ENCODE measurements around the gene SZT2. TPM values are rescaled to one million over a fixed set of nuclear protein-coding genes. Genes with fewer than 3 reads are reported as not detected.

Gene SZT2
- total RNA-seq, 1 experiment from 2014 or later, result 77.3 TPM

DNA sequence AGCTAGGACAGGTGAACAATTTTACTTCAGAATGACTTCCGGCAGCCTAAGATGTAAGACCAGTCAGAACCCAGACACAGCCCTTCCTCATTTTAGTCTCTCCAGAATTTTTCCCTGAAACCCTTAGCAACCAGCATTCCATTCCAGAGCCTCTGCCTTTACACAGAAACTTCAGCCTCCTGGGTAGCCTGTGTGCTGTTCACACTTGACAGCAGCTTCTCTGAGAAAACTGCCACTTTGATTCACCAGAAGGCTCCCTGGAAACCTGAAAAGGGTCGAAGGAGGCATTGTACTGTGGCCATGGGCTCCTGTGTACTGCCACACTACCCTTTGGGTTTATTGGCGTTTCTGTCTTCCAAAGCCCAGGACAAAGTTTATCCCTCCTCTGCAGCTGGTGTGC lies 46.7 kb downstream of the SZT2 start:
- Mint-ChIP-seq H3K27me3 (ENCODE audit: unreplicated experiment) (no peaks in the 10 kb centered on the region), H3K36me3 (ENCODE audit: insufficient read depth, unreplicated experiment) (peaks cover 44% of the 10 kb centered on the region), H3K4me1 (ENCODE audit: low read depth, unreplicated experiment) (no peaks in the 10 kb centered on the region), H3K27ac (ENCODE audit: unreplicated experiment) (no peak overlapping the region), H3K4me3 (ENCODE audit: low read depth, unreplicated experiment) (no peak overlapping the region), H3K9me3 (ENCODE audit: low read depth, unreplicated experiment) (no peaks in the 10 kb centered on the region)
- DNase-seq, result no peak
- TF ChIP-seq, protein P1, sequence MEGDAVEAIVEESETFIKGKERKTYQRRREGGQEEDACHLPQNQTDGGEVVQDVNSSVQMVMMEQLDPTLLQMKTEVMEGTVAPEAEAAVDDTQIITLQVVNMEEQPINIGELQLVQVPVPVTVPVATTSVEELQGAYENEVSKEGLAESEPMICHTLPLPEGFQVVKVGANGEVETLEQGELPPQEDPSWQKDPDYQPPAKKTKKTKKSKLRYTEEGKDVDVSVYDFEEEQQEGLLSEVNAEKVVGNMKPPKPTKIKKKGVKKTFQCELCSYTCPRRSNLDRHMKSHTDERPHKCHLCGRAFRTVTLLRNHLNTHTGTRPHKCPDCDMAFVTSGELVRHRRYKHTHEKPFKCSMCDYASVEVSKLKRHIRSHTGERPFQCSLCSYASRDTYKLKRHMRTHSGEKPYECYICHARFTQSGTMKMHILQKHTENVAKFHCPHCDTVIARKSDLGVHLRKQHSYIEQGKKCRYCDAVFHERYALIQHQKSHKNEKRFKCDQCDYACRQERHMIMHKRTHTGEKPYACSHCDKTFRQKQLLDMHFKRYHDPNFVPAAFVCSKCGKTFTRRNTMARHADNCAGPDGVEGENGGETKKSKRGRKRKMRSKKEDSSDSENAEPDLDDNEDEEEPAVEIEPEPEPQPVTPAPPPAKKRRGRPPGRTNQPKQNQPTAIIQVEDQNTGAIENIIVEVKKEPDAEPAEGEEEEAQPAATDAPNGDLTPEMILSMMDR (IDR thresholded peaks at IDR 0.05; ENCODE audit: unreplicated experiment), result no peak
- no TSS peak for BruUV-seq (replicated peaks)
- CTCF ChIA-PET, result no interaction called here
- intact Hi-C loops (cut with micrococcal nuclease; ENCODE audit: unreplicated experiment), result no loop called here

DNA sequence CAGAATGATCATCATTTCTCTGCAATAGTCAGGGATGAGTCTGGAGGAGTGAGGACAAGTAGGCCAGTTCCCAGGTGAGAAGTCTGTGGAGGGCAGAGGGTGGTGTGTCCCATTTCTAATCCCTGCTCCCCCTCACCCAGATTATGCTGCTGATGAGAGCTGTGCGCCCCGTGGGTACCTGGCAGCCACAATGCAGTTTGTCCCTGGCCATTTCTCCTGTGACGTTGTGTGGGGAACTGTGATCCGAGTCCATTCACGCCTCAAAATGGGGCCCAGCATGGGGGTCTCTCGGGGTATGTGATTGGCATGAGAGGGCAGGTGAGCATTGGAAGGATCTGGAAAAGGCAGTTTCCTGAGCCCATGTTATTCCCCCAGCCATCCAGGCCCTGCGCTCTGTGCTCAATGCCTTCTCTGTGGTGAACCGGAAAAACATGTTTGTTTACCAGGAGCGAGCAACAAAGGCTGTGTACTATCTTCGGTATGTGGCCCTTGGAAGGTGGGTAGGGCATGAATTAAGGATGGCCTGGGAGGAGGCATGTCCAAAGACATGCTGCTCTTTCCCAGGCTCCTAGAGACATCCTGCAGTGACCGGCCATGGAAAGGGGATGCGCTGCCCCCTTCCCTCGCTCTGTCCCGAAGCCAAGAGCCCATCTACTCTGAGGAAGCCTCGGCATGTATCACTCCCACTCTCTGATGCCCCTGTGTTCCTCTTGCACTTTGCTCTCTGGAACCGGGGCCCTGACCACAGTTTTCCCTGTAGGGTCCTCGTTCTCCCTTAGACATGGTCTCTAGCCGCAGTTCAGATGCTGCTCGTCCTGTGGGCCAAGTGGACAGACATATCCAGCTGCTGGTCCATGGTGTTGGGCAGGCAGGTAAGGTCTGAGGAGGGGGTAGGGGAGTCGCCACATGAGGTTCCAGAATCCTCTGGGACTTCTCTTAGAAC lies 47.6 kb downstream of the SZT2 start:
- Mint-ChIP-seq H3K9me3 (ENCODE audit: low read depth, unreplicated experiment) (no peaks in the 10 kb centered on the region), H3K27me3 (ENCODE audit: unreplicated experiment) (no peaks in the 10 kb centered on the region), H3K4me1 (ENCODE audit: low read depth, unreplicated experiment) (no peaks in the 10 kb centered on the region), H3K27ac (ENCODE audit: unreplicated experiment) (no peak overlapping the region), H3K4me3 (ENCODE audit: low read depth, unreplicated experiment) (no peak overlapping the region), H3K36me3 (ENCODE audit: insufficient read depth, unreplicated experiment) (peaks cover 44% of the 10 kb centered on the region)
- CTCF ChIA-PET, result no interaction called here
- no peak for DNase-seq
- TF ChIP-seq, protein P1 (IDR thresholded peaks at IDR 0.05; ENCODE audit: unreplicated experiment), result no peak
- intact Hi-C loops (cut with micrococcal nuclease; ENCODE audit: unreplicated experiment), result no loop called here
- no TSS peak for BruUV-seq (replicated peaks)

DNA sequence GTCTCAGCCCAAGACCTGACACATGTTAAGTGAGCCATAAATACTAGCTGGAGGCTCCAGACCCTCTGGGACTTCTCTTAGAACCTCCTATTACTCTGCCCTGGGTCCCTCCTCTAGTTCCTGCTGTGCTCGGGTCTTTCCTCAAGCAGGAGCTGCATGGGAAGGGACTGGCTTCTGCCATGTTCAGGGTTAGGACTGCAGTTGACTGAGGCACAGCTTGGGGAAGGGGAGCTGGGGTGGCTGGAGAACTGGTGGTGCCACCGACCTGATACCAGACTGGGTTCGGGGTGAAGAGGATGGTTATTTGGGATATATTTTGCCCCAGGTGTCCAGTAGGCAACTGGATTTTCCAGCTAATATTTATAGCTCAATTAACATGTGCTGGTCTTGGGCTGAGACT lies 48.3 kb downstream of the SZT2 start:
- Mint-ChIP-seq H3K4me1 (ENCODE audit: low read depth, unreplicated experiment) (no peaks in the 10 kb centered on the region), H3K4me3 (ENCODE audit: low read depth, unreplicated experiment) (no peak overlapping the region), H3K9me3 (ENCODE audit: low read depth, unreplicated experiment) (no peaks in the 10 kb centered on the region), H3K36me3 (ENCODE audit: insufficient read depth, unreplicated experiment) (peaks cover 44% of the 10 kb centered on the region), H3K27ac (ENCODE audit: unreplicated experiment) (no peak overlapping the region), H3K27me3 (ENCODE audit: unreplicated experiment) (no peaks in the 10 kb centered on the region)
- CTCF ChIA-PET, result no interaction called here
- TF ChIP-seq, protein P1 (IDR thresholded peaks at IDR 0.05; ENCODE audit: unreplicated experiment), result no peak
- intact Hi-C loops (cut with micrococcal nuclease; ENCODE audit: unreplicated experiment), result no loop called here
- BruUV-seq (replicated peaks), result no TSS peak
- no peak for DNase-seq

DNA sequence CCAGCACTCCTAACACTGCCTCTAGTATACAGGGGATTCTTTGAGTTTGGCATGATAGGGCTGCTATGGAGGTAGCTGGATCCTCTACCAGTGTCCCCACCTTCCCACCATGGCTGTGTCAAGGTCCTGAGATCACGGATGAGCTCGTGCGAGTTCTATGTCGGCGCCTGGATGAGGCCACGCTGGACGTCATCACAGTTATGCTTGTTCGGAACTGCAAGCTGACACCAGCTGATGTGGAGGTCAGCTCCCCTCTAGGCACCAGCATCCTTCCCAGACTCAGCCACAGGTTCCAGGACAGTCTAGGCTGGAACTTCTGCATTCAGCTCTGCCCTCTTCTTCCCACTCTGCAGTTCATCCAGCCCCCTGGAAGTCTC lies 48.9 kb downstream of the SZT2 start:
- TF ChIP-seq, protein P1 (IDR thresholded peaks at IDR 0.05; ENCODE audit: unreplicated experiment), result no peak
- no peak overlapping the region for H3K27ac Mint-ChIP-seq (ENCODE audit: unreplicated experiment)
- no peak for DNase-seq
- no peaks in the 10 kb centered on the region for H3K9me3 Mint-ChIP-seq (ENCODE audit: low read depth, unreplicated experiment)
- no peaks in the 10 kb centered on the region for H3K4me1 Mint-ChIP-seq (ENCODE audit: low read depth, unreplicated experiment)
- CTCF ChIA-PET, result no interaction called here
- no peak overlapping the region for H3K4me3 Mint-ChIP-seq (ENCODE audit: low read depth, unreplicated experiment)
- H3K27me3 Mint-ChIP-seq (ENCODE audit: unreplicated experiment), result no peaks in the 10 kb centered on the region
- intact Hi-C loops (cut with micrococcal nuclease; ENCODE audit: unreplicated experiment), result no loop called here
- BruUV-seq (replicated peaks), result no TSS peak
- peaks cover 44% of the 10 kb centered on the region for H3K36me3 Mint-ChIP-seq (ENCODE audit: insufficient read depth, unreplicated experiment)
